DLD1 (cell line): ENCODE data around the gene CTNNA2.

ENCODE experiments used
- in situ Hi-C: cut with HindIII; loops from 2 replicates; pipeline ENCODE4 v1.10.0; 2017; ENCODE audit warnings: low sequenced_read_pairs

Gene CTNNA2

GRCh38 chr2:79700651-79701050 is 187.8 kb downstream of the CTNNA2 start:
- in situ Hi-C loops = no loop called here

DNA sequence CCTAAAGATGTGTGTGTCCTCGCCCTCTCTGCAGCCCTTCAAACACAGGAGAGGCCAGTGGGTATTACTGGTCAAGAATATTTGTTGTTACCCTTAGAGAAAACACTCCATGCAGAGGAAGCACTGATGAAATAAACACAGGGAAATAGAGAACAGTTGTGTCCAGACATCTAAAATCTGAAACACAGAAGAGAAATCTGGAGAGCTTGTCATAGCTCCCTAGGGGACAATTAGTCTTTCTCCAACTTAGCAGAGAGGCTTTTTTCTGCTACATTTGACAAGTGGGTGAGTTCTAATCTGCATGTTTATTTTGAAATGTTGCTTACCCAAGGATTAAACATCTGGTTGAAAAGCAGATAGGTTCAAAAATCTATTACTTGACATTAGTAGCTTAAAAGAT is 190.1 kb downstream of the CTNNA2 start:
- in situ Hi-C loops = no loop called here

DNA sequence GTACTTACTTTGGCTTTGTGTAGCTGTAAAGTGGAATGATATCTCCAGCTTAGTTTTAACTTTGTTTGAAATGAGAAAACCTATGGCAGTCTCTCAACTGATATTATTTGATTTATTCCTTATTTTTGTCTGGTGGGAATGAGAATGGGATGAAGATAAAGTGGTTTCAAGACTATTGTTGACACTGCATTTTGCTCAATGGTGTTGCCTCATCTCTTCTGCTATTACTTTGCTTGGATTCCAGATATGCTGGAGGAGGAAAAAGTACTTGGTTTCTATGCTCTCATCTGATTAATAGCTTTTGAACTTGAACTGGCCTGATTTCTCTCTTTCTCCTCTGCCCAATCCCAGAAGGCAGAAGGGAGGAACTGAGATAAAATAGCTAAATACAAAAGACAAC is 198.2 kb downstream of the CTNNA2 start:
- in situ Hi-C loops = no loop called here

DNA sequence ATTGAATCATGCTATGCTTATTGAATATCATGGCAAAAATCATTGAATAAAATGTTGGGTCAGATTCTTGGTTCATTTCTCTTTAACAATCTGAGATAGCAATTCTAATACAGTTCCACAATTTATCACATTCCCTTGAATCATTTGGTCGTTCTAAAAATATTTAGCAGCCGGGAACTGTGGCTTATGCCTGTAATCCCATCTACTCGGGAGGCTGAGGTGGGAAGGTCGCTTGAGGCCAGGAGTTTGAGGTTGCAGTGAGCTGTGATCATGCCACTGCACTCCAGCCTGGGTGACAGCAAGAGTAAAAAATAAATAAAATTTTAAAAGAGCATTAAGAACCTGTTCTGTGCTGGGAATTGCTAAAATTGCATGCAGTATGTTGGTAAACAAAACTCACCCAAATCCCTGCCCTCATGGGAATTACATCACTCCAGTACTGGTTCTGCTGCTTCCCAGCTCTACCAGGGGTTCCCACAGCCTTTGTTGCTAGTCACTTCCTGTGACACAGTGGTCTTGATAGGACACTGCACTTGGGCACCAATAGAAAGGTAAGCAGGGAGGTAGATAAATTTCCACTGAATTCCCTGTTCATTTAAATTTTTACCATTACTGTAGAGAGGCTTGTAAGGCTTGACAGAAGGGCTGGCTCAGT is 200.4 kb downstream of the CTNNA2 start:
- in situ Hi-C loops = no loop called here

- in situ Hi-C loops = no loop called here
Measured at GRCh38 chr2:79714283-79714682, 201.4 kb downstream of the CTNNA2 start.

DNA sequence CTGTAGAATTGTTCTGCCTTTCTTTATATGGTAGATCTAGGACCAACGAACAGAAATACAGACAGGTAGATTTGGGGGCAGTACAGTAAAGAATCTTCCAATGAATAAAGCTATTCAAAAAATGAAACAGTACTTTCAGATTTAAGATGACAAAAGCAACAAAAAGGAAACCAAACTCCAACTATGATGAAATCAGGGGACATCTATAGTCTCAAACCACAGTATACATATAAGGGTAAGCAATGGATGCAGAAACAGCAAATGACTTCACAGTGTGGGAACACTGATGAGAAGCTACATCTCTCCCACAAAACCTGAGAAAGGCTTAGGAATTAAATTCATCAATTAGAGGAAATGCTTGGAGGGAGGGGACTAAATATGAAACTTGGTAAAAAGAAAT is 202.5 kb downstream of the CTNNA2 start:
- in situ Hi-C loops = no loop called here

GRCh38 chr2:79716266-79716665 is 203.4 kb downstream of the CTNNA2 start:
- in situ Hi-C loops = no loop called here

- in situ Hi-C loops = no loop called here
Measured at GRCh38 chr2:79717364-79718007, 204.6 kb downstream of the CTNNA2 start.

DNA sequence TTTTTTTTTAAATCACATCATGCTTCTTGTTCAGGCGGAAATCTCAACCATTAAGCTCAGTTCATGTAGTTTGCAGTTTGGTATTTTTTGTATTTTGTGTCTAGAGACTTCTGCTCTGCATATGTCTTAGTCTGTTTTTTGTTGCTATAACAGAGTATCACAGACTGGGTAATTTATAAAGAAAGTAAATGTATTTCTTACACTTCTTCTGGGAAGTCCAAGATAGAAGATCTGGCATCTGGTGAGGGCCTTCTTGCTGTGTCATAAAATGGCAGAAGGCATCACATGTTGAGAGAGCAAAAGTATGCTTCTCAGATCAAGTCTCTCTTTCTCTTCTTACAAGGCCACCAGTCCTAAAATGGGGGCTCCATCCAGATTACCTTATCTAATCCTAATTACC is 208.2 kb downstream of the CTNNA2 start:
- in situ Hi-C loops = no loop called here

- in situ Hi-C loops = no loop called here
Measured at GRCh38 chr2:79721966-79722365, 209.1 kb downstream of the CTNNA2 start.

DNA sequence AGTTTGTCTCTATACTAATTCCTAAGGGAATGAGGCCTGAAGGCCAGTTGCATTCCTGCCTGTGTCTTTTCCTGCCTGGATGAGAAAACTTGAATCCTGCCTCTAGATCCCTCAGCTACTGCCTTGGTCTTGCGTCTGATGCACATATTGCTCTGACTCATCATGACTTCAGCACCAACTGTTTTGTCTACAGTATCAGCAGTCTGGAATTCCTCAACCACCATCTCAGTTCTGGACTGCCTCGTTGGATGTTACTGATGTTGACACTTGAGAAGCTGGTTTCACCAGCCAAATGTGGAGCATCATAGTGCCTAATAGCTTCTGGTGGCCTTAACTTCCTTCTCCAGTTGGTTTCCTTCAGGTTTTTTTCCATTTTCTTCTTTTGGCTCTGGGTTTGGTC is 211.0 kb downstream of the CTNNA2 start:
- in situ Hi-C loops = no loop called here

GRCh38 chr2:79729532-79729931 is 216.7 kb downstream of the CTNNA2 start:
- in situ Hi-C loops = no loop called here

GRCh38 chr2:79734518-79734917 is 221.7 kb downstream of the CTNNA2 start:
- in situ Hi-C loops = no loop called here

GRCh38 chr2:79740879-79741443 is 228.1 kb downstream of the CTNNA2 start:
- in situ Hi-C loops = no loop called here

GRCh38 chr2:79750321-79750720 is 237.5 kb downstream of the CTNNA2 start:
- in situ Hi-C loops = no loop called here

GRCh38 chr2:79757526-79757925 is 244.7 kb downstream of the CTNNA2 start:
- in situ Hi-C loops = no loop called here

- in situ Hi-C loops = no loop called here
Measured at GRCh38 chr2:79758042-79758441, 245.2 kb downstream of the CTNNA2 start.

- in situ Hi-C loops = no loop called here
Measured at GRCh38 chr2:79758749-79759282, 246.0 kb downstream of the CTNNA2 start.

GRCh38 chr2:79770926-79771325 is 258.1 kb downstream of the CTNNA2 start:
- in situ Hi-C loops = no loop called here

GRCh38 chr2:79771493-79771892 is 258.6 kb downstream of the CTNNA2 start:
- in situ Hi-C loops = no loop called here

GRCh38 chr2:79774016-79774415 is 261.2 kb downstream of the CTNNA2 start:
- in situ Hi-C loops = no loop called here

DNA sequence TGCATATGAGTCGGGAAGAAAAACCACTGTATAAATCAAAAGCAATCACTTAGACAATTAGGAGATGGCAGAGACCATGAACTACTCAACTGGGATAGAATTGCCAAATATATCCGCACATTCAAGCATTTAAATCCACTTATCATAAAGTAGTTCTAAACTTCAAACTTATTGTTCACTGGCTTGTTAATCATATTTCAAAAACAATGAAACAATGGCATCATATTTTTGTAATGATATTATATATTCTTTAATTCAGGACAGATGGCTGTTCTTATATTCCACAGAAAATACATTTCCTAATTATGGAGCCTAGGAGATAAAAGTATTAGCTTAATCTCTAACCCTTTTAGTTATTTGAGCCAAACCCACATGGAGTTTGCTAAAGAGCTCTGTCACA is 263.6 kb downstream of the CTNNA2 start:
- in situ Hi-C loops = no loop called here
